BE2C (cell line): ENCODE results near the gene OLFML2A.

ENCODE experiments used
- DNase-seq: peaks from one replicate; pipeline ENCODE4 v3.0.0-alpha.2; 2020
- H3K27me3 ChIP-seq: fragments of 250-450 bp; sonication (Bioruptor Pico); 2 replicates; pipeline ENCODE4 v1.5.1; 2020; ENCODE audit warnings: mild to moderate bottlenecking
- H3K36me3 ChIP-seq: fragments of 250-450 bp; sonication (Bioruptor Pico); 2 replicates; pipeline ENCODE4 v1.5.1; 2020; ENCODE audit warnings: mild to moderate bottlenecking
- H3K4me1 ChIP-seq: fragments of 250-450 bp; sonication (Bioruptor Pico); 2 replicates; pipeline ENCODE4 v1.5.1; 2020
- H3K4me3 ChIP-seq: 2 replicates; pipeline ENCODE4 v1.5.1; 2011; ENCODE audit warnings: low read depth, low read length
- H3K9me3 ChIP-seq: fragments of 250-450 bp; sonication (Bioruptor Pico); 2 replicates; pipeline ENCODE4 v1.5.1; 2020
- TF ChIP-seq, protein P1 (sequence below): IDR thresholded peaks from 2 replicates; pipeline ENCODE4 v1.5.1; 2012; ENCODE audit warnings: mild to moderate bottlenecking, low read depth, low read length

Gene OLFML2A

DNA sequence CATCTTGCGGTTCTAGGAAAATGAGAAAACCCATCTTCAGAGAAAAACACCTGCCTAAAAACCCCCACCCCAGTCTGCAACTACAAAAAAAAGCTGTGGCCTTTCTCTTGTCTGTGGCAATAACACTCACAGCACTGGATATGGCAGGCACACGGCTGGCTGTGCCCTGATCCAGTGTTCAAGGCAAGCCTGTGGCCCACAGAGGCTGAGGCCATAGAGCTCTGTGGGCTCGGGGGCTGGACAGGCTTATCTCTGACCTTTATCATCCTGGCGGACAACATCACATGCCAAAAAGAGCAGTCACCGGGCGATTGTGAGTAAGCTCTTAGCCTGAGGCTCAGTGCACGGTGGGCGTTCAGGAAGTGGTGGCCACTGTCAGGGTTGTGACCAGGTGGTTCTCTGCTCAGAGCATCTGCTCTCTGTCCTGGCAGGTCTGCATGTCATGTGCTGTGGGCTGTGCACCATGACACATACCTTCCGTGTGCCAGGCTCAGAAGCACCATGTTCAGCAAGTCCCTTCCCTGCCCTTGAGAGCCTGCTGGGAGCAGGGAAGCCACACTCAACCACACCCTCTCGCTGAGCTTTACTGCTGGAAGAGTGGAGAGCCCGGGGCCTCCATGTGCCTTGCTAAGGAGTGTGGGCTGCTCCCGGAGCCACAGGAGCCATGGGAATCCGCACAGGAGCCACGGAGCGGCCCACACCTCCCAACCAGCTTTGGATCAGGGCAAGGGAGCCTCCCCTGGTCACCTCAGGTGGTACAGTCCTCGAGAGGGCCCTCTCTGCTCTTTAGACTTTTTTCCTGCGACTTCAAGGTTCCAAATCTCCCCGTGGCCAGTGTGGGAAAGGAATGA lies 41.7 kb downstream of the OLFML2A start:
- H3K4me3 ChIP-seq = no peak overlapping the region; the same call in 1 of the 2 replicates
- DNase-seq = peak; percentile 75
- H3K36me3 ChIP-seq = no peaks in the 10 kb centered on the region
- no peaks in the 10 kb centered on the region for H3K27me3 ChIP-seq
- no peaks in the 10 kb centered on the region for H3K9me3 ChIP-seq
- TF ChIP-seq, protein P1, sequence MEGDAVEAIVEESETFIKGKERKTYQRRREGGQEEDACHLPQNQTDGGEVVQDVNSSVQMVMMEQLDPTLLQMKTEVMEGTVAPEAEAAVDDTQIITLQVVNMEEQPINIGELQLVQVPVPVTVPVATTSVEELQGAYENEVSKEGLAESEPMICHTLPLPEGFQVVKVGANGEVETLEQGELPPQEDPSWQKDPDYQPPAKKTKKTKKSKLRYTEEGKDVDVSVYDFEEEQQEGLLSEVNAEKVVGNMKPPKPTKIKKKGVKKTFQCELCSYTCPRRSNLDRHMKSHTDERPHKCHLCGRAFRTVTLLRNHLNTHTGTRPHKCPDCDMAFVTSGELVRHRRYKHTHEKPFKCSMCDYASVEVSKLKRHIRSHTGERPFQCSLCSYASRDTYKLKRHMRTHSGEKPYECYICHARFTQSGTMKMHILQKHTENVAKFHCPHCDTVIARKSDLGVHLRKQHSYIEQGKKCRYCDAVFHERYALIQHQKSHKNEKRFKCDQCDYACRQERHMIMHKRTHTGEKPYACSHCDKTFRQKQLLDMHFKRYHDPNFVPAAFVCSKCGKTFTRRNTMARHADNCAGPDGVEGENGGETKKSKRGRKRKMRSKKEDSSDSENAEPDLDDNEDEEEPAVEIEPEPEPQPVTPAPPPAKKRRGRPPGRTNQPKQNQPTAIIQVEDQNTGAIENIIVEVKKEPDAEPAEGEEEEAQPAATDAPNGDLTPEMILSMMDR = no peak
- peaks cover 8% of the 10 kb centered on the region for H3K4me1 ChIP-seq

GRCh38 chr9:124820698-124821623 lies 44.0 kb downstream of the OLFML2A start:
- Histone ChIP-seq H3K9me3 (no peaks in the 10 kb centered on the region), H3K27me3 (no peaks in the 10 kb centered on the region), H3K36me3 (no peaks in the 10 kb centered on the region), H3K4me3 (no peak overlapping the region), H3K4me1 (peaks cover 8% of the 10 kb centered on the region)
- TF ChIP-seq, protein P1 = no peak
- no peak for DNase-seq

- no peak overlapping the region for H3K4me3 ChIP-seq
- no peaks in the 10 kb centered on the region for H3K27me3 ChIP-seq
- DNase-seq = no peak
- no peaks in the 10 kb centered on the region for H3K9me3 ChIP-seq
- H3K36me3 ChIP-seq = no peaks in the 10 kb centered on the region
- TF ChIP-seq, protein P1 = no peak
- no peaks in the 10 kb centered on the region for H3K4me1 ChIP-seq
Measured at GRCh38 chr9:124828489-124829333, 51.8 kb downstream of the OLFML2A start.

DNA sequence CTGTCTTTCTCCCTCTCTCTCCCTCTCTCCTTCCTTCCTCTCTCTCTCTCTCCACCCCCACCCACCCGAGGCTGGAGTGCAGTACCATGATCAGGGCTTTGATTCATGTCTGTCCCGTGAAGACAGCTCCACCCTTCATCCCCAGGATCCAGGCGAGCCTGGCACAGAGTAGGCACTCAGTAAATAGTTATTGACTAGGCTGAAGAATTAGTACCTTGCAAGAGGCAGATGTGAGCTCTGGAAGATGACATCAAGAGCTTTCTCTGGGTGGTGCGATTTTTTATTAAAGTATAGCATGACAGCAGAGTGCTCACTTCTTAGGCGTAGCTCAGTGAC lies 52.4 kb downstream of the OLFML2A start:
- TF ChIP-seq, protein P1 = no peak
- no peaks in the 10 kb centered on the region for H3K9me3 ChIP-seq
- DNase-seq = no peak

GRCh38 chr9:124830593-124830992 lies 53.7 kb downstream of the OLFML2A start:
- TF ChIP-seq, protein P1 = no peak
- H3K9me3 ChIP-seq = no peaks in the 10 kb centered on the region
- H3K27me3 ChIP-seq = no peaks in the 10 kb centered on the region
- H3K36me3 ChIP-seq = no peaks in the 10 kb centered on the region
- H3K4me1 ChIP-seq = peaks cover 7% of the 10 kb centered on the region
- H3K4me3 ChIP-seq = no peak overlapping the region
- DNase-seq = no peak

More for the DNA sequence above, 52.4 kb downstream of the OLFML2A start:
- Histone ChIP-seq H3K27me3 (no peaks in the 10 kb centered on the region), H3K4me1 (no peaks in the 10 kb centered on the region), H3K4me3 (no peak overlapping the region), H3K36me3 (no peaks in the 10 kb centered on the region)
